Neural progenitor cell (in vitro differentiated cells): ENCODE data around the gene C9orf78.

Source experiments
- CTCF ChIP-seq: fragments of 200-600 bp; sonication (generic); IDR thresholded peaks from 2 replicates; pipeline ENCODE4 v1.5.1; 2017; ENCODE audit warnings: antibody characterized with exemption, mild to moderate bottlenecking
- EZH2 ChIP-seq: fragments of 200-600 bp; sonication (generic); IDR thresholded peaks from 2 replicates; pipeline ENCODE4 v1.6.1; 2017; ENCODE audit warnings: antibody characterized with exemption, mild to moderate bottlenecking, moderate library complexity
- EZH2phosphoT487 ChIP-seq: fragments of 200-600 bp; sonication (generic); IDR thresholded peaks from 2 replicates; pipeline ENCODE4 v1.6.1; 2017; ENCODE audit warnings: antibody characterized with exemption

- TF ChIP-seq CTCF (no peak), EZH2phosphoT487 (no peak), EZH2 (no peak)
Measured at GRCh38 chr9:129811967-129812363, 23.1 kb downstream of the C9orf78 start.
